NCI-H2107 (cell line): Measurements from ENCODE around the gene LBX1.

ENCODE experiments used
- DNase-seq: peaks from one replicate; lab custom pipeline; 2025; lab: John Stamatoyannopoulos, UW

Gene LBX1

GRCh38 chr10:101229266-101230182 lies at the start of gene LBX1:
TSS of gene LBX1 (minus strand) at chr10:101229463. CDS start at chr10:101228815, 648 bp downstream.
- DNase-seq: no peak

- DNase-seq: no peak
These were observed 44.5 kb upstream of the LBX1 start for GRCh38 chr10:101273741-101274140.

- no peak for DNase-seq
These were observed 44.1 kb upstream of the LBX1 start for GRCh38 chr10:101273330-101273729.

GRCh38 chr10:101272229-101272868 lies 43.1 kb upstream of the LBX1 start:
- peak; percentile 15 for DNase-seq

GRCh38 chr10:101270763-101271162 lies 41.5 kb upstream of the LBX1 start:
- no peak for DNase-seq

- DNase-seq: no peak
These were observed 38.5 kb upstream of the LBX1 start for GRCh38 chr10:101267776-101268175.

GRCh38 chr10:101267290-101267680 lies 38.0 kb upstream of the LBX1 start:
- no peak for DNase-seq

GRCh38 chr10:101266381-101267289 lies 37.4 kb upstream of the LBX1 start:
- DNase-seq: no peak

GRCh38 chr10:101263150-101263752 lies 34.0 kb upstream of the LBX1 start:
- no peak for DNase-seq

- no peak for DNase-seq
These were observed 32.9 kb upstream of the LBX1 start for GRCh38 chr10:101262147-101262546.

- DNase-seq: no peak
These were observed 32.4 kb upstream of the LBX1 start for GRCh38 chr10:101261702-101262101.

- DNase-seq: no peak
These were observed 31.7 kb upstream of the LBX1 start for GRCh38 chr10:101260764-101261481.

- no peak for DNase-seq
These were observed 29.1 kb upstream of the LBX1 start for GRCh38 chr10:101258179-101258885.

GRCh38 chr10:101257491-101257890 lies 28.2 kb upstream of the LBX1 start:
- DNase-seq: no peak

- DNase-seq: no peak
These were observed 27.8 kb upstream of the LBX1 start for GRCh38 chr10:101257084-101257483.

GRCh38 chr10:101256387-101256786 lies 27.1 kb upstream of the LBX1 start:
- no peak for DNase-seq

GRCh38 chr10:101250136-101250535 lies 20.9 kb upstream of the LBX1 start:
- no peak for DNase-seq

GRCh38 chr10:101249171-101249581 lies 19.9 kb upstream of the LBX1 start:
- no peak for DNase-seq

GRCh38 chr10:101246639-101247038 lies 17.4 kb upstream of the LBX1 start:
- DNase-seq: no peak

GRCh38 chr10:101244321-101245050 lies 15.2 kb upstream of the LBX1 start:
- no peak for DNase-seq
